Measurements from ENCODE around the gene ABI3BP.

The ABI3BP gene

DNA sequence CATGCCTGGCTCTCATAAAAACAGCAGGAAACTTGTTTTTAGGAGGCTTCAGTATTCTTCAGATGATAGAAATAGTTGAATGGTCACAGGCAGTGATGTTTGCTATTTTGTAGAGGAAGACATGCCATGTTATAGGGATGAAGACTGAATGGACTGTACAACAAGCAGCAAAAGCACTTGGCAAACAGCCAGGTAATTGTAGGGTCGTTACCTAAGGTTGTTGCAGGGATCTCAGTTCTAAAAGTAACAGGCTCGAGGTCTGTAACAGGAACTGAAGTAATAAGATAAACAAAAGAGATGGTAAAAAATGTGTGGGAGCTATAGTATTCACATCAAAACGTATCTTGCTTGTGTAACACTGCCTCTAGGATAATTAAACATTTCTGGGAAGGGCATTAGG lies 167.6 kb downstream of the ABI3BP start:
- no peak for DNase-seq

DNA sequence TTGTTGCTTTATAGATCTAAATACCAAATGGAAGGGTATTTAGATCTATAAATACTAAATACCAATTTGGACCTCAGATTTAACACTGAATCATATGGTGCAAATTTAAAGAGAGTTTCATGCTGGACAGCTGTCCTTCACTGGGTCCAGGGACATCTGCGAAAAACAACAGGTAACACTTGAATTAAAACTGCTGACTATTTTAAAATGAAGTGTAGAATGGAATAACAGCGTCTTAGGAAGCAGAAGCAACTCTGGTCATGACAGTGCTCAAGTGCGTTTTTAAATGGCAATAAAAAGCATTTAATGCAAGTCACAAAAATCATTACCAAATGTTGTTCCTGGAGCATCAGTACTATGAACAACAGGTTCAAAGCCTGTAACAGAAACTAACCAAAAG lies 177.6 kb downstream of the ABI3BP start:
- DNase-seq: no peak

DNA sequence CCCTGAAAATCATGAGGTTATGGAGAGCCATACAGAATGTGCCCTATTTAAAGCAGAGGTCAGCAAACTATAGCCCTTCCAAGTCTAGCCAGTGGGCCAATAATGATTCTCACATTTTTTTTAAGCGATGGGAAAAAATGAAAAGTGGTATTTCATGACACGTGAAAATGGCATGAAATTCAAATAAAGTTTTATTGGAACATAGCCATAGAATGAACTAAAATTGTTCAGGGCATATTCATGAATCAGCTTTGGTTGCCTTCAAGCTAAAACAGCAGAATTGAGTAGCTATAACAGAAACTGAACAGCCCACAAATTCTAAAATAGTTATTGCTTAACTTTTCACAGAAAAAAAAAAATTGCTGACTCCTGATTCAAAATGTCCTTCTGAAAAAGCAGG lies 179.4 kb downstream of the ABI3BP start:
- no peak for DNase-seq

DNA sequence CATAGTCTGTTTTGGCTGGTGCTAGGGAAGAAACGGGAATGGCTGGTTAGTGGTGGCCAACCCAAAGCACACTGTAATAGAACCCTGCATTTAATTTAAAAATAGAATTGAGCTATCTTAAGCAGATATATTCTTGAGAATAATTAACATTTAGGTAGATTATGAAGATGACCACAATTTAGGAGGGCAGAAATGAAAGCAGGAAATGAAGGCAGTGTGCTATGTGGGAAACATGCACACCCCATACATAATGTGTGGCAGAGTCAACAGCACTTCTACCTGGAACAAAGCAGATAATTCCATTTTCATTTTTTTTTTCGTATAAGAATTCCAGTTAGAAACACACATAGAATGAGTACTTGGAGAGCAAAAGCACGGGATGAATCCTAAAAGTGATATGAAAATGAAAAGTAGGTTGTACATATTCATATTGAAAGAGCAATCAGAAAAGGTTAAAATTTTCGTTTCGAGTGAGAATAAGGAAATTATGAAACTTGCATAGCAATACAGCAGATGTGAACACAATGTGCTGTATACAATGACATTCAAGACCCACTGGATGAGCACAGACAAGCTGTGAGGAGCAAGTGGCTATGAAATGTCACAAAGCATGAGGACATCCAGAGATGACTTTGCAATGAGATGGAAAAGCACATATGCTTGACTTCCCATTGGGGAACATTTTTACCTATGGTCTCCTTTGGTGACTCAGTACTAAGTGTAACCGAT lies 181.3 kb downstream of the ABI3BP start:
- no peak for DNase-seq

DNA sequence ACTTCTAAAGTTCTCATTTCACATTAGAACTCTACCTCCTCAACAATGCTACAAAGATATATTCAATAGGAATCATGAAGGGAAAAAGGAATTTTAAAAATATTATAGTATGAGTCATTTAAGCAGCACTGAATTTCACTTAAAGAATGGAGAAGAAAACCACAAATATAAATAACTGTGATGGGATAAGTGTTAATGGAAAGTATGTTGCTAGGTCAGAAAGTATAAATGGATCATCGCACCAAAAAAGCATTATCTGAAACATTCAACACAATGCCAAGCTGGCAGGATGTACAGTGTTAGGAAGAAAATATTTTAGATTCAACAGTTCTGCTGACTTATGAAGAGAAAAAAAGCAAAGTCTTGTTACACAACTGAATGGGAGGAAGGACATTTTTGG lies 182.6 kb downstream of the ABI3BP start:
- DNase-seq: no peak

DNA sequence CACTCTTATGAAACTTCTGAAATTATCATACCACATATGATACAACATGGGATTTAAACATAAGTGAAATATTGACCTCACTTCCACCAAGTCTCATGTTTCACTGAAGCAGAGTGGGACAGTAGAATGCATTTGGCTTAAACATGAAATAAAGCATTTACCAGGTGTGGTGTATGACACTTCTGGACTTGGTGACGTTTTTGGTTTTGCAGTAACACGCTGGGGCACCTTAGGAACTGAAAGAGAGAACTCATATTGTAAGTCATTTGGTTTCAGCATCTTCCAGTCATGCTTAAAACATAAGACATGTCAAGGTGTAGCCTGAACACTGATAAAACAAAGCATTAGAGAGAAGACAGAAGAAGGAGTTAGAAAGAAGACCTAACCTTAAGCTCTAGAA lies 188.6 kb downstream of the ABI3BP start:
- DNase-seq: no peak

DNA sequence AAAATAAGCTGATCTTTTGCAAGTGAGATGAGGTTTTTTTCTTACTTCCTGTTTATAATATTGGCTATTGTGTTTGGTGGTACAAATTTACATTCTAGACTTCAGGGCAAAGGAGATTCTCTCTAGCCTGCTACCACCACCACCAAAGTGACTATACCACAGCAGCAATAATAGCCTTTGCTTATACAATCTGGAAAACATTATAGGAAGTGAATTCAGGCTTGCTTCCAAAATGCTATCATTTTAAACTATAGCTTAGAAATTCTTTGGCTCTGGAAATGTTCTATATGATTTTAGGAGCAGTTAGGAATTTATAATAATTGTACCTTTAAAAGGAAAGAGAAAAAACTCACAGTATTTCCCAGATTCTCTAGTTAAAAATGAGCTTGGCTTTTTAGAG lies 189.5 kb downstream of the ABI3BP start:
- no peak for DNase-seq

DNA sequence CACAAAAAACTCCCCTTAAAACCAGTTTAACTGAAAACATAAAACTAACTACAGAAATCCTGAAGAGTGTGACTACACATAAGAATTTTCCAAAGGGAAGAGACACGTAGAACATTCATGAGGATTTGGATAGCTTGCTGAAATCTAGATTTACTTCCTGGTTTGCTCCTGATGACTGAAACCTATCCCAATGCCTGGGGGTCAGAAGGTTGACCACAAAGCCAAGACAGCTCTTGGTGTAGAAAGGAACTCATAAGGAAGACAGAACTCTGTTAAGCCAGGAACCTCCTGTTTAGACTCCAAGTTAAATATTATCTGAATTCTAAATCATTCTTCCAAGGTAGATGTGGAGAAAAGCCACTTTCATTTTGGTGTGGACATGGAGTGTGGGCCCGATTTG lies 191.1 kb downstream of the ABI3BP start:
- DNase-seq: no peak

DNA sequence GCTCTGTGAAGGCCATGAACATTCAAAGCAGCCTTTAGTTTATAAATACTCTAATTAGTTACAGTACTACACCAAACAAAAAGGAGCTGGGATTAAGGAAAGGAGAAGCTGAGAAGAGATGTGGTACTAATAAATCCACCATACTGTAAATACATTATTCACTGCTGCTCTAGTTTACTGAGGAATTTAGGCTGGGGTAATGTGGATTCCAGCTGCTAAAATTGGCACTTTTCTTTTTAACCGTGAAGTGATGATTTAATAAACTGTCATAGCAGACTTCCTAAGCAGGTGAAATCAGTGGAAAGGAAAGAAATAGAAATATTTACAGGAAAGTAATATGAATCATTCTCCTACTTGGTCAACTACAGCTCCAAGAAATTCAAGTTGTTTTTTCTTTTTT lies 195.2 kb downstream of the ABI3BP start:
- no peak for DNase-seq

DNA sequence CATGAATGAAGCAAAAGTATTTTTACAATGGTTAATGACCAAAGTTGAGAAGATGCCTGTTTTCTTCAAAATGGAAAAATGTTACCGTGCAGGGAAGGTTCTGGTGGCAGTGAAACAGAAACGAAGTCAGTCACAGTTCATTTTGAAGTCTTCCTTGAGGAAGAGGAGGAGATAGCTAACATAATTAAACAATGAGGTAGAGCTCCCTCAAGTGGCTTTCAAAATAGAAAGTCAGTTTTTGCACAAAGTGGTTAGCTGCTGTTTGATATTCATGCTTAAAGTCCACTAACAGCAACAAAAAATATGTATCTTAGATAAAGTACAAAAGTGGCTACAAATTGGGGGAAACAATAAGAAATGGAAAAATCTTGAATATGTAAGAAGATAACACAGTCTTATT lies 196.7 kb downstream of the ABI3BP start:
- peak in 1 of 2 donors; percentile 1 for DNase-seq

DNA sequence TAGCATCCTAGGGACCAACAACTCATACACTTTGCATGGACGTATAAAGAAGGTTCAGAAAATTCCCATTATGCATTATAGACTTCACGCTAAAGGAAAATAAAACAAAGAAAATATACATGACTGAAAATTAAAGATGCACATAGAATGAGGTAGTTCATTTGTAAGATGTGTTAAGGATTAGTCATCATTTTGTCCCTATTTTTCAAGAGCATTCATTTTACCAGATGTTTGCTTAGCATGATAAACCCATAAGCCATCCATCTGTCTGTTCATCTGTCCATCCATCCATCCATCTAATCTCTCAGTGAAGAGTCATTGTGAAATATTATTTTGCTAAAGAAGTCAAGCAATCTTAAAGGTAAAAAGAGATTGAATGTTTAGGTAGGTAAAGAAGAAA lies 203.6 kb downstream of the ABI3BP start:
- no peak for DNase-seq

DNA sequence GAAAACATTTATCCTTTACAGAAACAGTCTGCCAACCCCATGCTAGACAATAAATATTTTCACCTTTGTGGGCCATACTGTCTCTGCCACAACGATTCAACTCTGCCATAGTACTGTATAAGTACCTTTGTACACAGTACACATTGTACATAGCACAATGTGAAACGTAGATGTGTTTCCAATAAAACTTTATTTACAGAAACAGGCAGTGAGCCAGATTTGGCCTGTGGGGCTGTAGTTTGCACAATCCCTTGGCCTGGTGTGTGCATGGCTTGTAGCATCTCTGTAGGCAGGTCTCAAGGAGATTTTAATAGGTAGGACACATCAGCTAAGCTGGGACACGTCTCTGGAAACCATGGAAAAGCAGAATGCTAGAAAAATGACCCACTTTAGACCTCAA lies 209.6 kb downstream of the ABI3BP start:
- no peak for DNase-seq

DNA sequence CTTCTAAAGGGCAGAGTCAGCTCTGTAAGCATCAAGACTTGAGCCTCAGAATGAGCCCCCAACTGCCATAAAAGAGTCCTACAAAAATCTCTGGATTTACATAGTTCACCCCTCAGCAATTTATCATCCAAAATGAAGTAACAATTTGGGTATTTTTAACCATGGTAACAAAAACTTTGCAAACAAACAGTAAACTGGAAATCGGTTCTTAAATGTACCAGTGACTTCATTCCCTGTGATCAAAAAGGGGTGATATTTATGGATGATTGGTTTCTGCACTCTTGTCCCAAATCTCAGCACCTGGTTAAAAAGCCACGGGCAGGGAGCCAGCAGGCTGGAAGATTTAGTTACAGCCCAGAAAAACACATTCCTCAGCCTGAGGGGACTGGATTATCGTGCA lies 210.3 kb downstream of the ABI3BP start:
- DNase-seq: no peak

DNA sequence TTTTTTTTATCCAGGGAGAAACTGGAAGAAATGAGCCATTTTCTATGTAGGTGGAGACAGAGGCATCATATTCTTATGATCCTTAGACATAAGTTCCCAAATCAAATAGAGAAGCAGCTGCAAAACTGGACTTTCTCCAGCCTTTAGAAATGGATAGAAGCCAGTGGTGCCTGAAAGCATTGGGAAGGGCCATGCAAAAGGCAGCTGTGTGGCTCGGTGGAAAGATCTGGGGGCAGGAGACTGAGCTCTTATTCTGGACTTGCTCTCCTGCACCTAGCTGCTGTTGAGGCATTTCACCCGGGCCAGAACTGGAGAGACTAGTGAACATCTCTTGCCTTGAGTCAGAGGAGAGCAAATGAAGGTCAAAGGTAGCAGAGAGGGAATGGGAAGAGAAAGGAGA lies 210.9 kb downstream of the ABI3BP start:
- DNase-seq: no peak

DNA sequence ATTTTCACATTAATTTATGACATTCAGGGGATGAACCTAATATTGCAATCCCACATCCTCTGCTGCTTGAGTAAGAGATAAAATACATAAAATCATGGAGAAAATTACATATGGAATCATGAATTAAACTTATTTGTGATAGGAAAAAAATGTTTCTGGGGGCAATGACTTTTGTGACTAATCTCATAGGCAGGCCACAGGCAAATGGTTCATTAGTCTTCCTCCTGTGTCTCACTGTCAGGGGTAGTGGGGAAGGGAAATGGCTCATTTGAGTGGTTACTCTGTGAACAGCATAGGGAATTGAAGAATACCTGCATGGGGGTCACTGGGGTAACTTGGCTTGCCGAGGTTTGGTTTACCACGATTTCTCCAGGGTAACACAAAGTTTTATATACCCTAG lies 211.9 kb downstream of the ABI3BP start:
- DNase-seq: no peak

DNA sequence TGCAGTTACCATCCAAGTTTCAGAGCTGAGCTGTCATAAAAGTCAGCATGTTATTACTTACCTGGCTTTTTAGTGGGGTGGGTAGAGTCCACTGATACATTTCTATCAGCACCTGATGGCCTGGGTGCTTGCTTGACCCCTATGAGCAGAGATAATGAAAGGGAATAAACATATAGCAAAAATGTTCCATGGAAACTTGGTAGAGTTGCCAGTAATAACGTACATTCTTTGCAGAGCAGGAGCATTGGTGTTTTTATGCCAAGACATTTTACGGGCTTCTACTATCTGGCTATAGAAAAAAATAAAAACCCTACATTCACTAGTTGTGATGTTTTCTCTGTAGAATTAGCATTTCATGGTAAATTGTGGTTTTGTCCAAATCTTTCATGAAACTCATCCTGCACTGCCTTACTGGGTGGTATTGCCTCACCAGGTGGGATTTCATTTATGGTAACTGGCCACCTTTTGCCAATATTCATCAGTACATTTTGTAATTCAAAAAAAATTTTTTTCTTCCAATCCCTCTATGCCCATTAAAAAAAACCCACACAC lies 213.1 kb downstream of the ABI3BP start:
- DNase-seq: no peak

DNA sequence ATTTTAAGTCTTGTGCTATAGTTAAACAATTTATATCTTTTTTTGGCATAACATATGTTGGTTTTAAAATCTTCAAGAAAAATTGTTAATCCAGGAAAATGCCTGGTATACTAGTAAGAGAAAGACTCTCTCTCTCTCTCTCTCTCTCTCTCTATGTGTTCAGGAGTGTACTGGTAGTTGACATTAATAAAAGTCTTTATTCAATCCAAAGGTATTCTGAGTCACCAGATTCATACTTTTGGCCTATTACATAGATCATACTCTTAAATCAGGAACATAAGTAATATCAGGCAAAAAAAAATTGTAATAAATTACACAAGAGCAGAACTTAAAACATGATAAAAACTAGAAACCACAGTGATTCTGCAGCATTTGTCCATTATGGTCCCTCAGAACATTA lies 213.7 kb downstream of the ABI3BP start:
- no peak for DNase-seq

DNA sequence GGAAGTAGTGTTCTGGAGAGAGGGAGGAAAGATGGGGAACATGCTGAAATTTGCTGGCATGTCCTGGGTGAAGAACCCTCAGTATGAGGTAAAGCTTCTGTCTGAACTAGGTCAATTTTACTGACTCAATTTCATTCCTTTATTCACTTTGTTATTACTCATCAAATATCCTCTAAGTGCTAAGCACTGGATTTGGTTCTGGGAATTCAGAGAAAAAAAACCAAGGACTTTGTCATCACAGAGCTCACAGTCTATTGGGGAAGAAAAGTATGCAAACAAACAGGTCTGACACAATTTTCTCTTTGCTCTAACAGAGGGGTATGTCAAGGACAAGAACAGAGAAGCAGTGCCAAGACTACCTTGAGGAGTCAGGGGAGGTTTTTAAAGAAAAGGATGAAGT lies 215.9 kb downstream of the ABI3BP start:
- no peak for DNase-seq

DNA sequence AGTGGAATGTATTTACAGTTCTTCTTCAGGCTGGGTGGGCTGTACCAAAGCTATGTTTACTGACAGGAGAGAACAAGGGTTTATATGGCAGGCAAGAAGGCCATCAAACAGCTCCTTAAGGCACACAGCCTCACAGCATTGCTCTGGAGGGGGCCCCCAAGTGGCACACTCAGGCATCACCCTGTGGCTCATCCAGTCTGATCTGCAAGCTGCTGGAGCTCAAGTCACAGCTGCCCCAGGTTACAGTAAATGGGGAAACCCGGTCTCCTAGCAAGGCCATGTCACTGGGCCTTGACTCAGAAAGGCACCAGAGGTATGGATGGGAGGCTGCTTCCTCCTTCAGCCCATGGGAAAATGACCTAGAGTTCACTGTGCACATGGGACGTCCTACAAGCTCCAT lies 216.5 kb downstream of the ABI3BP start:
- DNase-seq: no peak

DNA sequence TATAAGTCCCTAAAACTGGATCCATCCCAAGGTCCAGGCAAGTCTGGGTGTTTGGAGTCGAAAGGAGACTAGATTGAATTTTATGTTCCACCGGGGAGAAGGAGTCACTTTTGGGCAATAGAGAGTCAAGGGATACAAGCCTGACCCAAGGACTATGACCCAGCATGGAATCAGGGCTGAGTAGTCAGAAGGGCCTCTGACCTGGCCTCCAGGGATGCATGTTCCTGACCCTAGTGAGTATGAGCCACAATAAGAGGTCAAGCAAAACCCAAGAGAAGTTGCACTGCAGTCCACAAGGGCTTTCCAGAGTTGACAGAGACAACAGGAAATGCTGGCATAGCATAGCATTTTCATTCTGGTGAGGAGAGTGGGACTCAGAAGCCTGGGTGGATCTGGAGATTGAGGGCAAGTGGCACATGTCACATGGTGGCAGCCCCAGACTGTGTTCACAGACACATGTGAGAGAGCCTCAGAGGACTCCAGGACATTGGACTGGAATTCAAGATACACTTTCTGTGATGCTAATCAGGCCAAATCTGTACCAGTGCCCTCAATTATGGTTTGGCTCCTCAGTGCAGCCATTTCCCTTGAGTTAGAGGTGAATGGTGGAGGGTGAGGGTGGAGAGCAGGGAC lies 217.0 kb downstream of the ABI3BP start:
- DNase-seq: no peak

DNA sequence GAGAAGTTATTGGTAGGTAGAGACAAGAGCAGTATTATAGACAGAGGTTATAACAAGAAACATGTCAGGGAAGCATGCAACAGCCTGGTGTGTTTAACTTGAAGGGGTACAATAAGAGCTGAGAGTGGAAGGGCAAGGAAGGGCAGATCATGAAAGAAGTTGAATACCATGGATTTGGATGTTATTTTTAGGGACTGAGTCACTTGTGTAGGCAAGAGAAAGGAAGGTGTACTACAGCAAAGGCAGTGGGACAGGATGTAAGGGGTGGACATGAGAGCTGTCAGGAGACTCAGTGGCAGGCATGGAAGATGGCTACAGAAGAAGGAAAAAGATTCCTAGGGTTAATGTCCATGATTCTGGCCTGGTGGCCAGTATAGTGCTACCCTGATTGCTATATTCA lies 217.6 kb downstream of the ABI3BP start:
- DNase-seq: no peak

DNA sequence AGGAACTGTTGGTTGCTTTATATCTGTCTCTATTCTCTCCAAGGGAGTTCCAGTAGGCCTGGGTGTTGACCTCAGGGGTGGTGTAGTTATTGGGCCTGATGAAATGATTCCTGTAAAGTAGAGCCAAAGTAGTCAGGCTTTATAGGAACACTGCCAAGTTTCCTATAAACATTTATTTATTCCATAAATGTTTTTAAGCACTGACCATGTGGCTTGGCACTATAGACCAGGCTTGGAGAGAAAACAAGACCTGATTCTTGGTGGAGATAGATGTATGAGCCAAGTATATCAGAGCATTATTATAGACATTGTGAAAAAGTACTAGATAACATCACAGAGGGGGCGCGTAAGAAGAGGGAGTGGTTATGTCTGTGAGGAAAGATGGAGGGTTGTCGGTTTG lies 218.0 kb downstream of the ABI3BP start:
- no peak for DNase-seq

DNA sequence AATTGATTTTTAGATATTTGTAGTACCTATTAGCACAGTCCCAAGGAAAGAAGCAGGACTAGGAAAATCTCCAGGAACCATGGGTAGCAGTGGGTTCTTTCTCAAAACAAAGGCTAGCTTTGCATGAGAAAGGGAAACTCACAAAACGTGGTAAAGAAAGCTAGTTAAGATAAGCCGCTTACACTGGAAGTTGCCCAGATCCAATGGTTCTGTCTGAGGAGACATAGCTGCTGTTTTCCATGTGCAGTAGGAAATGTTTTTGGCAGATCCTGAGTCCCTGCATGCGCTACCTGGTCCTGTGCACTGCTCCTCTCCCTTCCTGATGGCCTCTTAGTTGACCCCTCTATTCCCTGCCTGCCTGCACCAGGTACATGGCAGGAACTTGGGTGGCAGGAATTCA lies 223.5 kb downstream of the ABI3BP start:
- no peak for DNase-seq

DNA sequence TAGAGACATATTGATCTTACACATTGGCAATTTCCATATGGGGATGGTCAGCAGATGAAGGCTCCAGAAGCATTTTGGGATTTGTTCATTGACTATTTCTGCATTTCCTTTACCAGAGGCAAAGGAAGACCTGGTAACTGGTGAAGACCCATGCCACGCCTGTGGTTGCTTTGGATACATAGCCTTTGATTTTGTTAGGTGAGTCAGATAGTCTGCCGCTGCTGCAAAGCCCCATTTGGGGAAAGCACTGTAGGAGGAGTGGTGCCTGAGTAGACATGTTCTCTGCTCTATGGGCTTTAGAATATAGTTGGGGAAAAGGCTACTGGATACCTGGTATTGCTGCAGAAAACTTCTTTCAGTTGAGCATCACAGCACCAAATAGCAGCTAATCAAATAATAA lies 227.2 kb downstream of the ABI3BP start:
- no peak for DNase-seq
